Forelimb muscle (tissue), 1 donor: ENCODE data around the gene UBE2J2. TPM values are rescaled to one million over a fixed set of nuclear protein-coding genes. Genes with fewer than 3 reads are reported as not detected.
"Not testable (repeated sequence)": the region's sequence is repeated elsewhere in the genome, so short reads cannot be mapped to it uniquely, and the experiment has no call there.

Source experiments
- DNase-seq: peaks from one replicate; pipeline ENCODE4 v3.0.0-alpha.2; 2013; ENCODE audit warnings: low read depth
- polyA plus RNA-seq: library from polyadenylated mRNA; unstranded; fragments of 120-200 nt; gene quantifications from one replicate; pipeline ENCODE4 v1.2.1, GENCODE V29; 2013; ENCODE audit not compliant: insufficient read length

The UBE2J2 gene
- polyA plus RNA-seq, 1 donor = 38.8 TPM

GRCh38 chr1:1256956-1257871 lies 16.4 kb downstream of the UBE2J2 start:
- no peak for DNase-seq

- no peak for DNase-seq
These were observed 18.0 kb downstream of the UBE2J2 start for GRCh38 chr1:1255611-1256010.

GRCh38 chr1:1255078-1255477 lies 18.6 kb downstream of the UBE2J2 start:
- DNase-seq = no peak

GRCh38 chr1:1254667-1254998 lies 19.0 kb downstream of the UBE2J2 start:
- no peak for DNase-seq

- no peak for DNase-seq
These were observed 19.5 kb downstream of the UBE2J2 start for GRCh38 chr1:1253972-1254666.

GRCh38 chr1:1253314-1253713 lies 20.3 kb downstream of the UBE2J2 start:
- DNase-seq = no peak

- no peak for DNase-seq
These were observed 22.8 kb downstream of the UBE2J2 start for GRCh38 chr1:1250786-1251284.

GRCh38 chr1:1248009-1248913 lies 25.4 kb downstream of the UBE2J2 start:
- DNase-seq = not testable (repeated sequence)

GRCh38 chr1:1247341-1247913 lies 26.2 kb downstream of the UBE2J2 start:
- no peak for DNase-seq

- DNase-seq = no peak
These were observed 26.9 kb downstream of the UBE2J2 start, which contains the start of gene C1QTNF12 for GRCh38 chr1:1246577-1247340. TSS of gene C1QTNF12 (minus strand) at chr1:1246722. CDS start at chr1:1246690, 32 bp downstream.

- no peak for DNase-seq
These were observed 27.7 kb downstream of the UBE2J2 start for GRCh38 chr1:1245817-1246576.

GRCh38 chr1:1245178-1245816 lies 28.4 kb downstream of the UBE2J2 start:
- no peak for DNase-seq

- DNase-seq = no peak
These were observed 29.4 kb downstream of the UBE2J2 start for GRCh38 chr1:1244192-1244811.

- no peak for DNase-seq
These were observed 29.9 kb downstream of the UBE2J2 start for GRCh38 chr1:1243807-1244191.

GRCh38 chr1:1243266-1243660 lies 30.4 kb downstream of the UBE2J2 start:
- no peak for DNase-seq

GRCh38 chr1:1242461-1243265 lies 31.0 kb downstream of the UBE2J2 start:
- DNase-seq = no peak

GRCh38 chr1:1241588-1242219 lies 31.9 kb downstream of the UBE2J2 start:
- no peak for DNase-seq
